ENCODE data around the gene CFAP73.

DNA sequence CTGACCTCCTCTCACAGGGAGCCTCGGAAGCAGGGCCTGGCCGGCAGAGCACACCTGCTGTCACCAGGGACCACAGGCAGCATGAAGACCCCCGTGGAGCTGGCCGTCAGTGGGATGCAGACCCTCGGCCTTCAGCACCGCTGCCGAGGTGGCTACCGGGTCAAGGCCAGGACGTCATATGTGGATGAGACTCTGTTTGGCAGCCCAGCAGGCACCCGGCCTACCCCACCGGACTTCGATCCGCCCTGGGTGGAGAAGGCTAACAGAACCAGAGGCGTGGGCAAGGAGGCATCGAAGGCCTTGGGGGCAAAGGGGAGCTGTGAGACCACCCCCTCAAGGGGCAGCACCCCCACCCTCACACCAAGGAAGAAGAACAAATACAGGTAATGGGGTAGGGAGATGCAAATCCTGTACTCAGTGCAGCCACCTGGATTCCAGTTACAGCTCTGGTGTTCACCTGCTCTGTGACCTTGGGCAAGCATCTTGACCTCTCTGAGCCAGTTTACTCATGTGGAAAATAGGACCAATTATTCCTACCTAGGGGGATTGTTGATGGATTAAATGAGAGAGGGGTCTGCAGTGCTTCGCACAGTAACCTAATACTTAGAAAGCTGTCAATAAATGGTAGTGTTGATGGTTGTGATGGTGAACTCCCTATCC is 37.3 kb downstream of the CFAP73 start:
- TF ChIP-seq, protein P1, sequence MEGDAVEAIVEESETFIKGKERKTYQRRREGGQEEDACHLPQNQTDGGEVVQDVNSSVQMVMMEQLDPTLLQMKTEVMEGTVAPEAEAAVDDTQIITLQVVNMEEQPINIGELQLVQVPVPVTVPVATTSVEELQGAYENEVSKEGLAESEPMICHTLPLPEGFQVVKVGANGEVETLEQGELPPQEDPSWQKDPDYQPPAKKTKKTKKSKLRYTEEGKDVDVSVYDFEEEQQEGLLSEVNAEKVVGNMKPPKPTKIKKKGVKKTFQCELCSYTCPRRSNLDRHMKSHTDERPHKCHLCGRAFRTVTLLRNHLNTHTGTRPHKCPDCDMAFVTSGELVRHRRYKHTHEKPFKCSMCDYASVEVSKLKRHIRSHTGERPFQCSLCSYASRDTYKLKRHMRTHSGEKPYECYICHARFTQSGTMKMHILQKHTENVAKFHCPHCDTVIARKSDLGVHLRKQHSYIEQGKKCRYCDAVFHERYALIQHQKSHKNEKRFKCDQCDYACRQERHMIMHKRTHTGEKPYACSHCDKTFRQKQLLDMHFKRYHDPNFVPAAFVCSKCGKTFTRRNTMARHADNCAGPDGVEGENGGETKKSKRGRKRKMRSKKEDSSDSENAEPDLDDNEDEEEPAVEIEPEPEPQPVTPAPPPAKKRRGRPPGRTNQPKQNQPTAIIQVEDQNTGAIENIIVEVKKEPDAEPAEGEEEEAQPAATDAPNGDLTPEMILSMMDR (IDR thresholded peaks at IDR 0.05; ENCODE audit: poor library complexity, severe bottlenecking) = no peak
- TF ChIP-seq EZH2 (IDR thresholded peaks at IDR 0.05; ENCODE audit: borderline replicate concordance, insufficient read depth, low read length, poor library complexity, severe bottlenecking) (no peak), RAD21 (conservative IDR thresholded peaks at IDR 0.05) (no peak), POLR2AphosphoS5 (IDR thresholded peaks at IDR 0.05) (no peak), SMC3 (conservative IDR thresholded peaks at IDR 0.05; ENCODE audit: poor library complexity) (no peak), TAF1 (IDR thresholded peaks at IDR 0.05; ENCODE audit: low read depth) (no peak), EP300 (conservative IDR thresholded peaks at IDR 0.05; ENCODE audit: poor library complexity, severe bottlenecking) (no peak)
- TF ChIP-seq, protein P2, sequence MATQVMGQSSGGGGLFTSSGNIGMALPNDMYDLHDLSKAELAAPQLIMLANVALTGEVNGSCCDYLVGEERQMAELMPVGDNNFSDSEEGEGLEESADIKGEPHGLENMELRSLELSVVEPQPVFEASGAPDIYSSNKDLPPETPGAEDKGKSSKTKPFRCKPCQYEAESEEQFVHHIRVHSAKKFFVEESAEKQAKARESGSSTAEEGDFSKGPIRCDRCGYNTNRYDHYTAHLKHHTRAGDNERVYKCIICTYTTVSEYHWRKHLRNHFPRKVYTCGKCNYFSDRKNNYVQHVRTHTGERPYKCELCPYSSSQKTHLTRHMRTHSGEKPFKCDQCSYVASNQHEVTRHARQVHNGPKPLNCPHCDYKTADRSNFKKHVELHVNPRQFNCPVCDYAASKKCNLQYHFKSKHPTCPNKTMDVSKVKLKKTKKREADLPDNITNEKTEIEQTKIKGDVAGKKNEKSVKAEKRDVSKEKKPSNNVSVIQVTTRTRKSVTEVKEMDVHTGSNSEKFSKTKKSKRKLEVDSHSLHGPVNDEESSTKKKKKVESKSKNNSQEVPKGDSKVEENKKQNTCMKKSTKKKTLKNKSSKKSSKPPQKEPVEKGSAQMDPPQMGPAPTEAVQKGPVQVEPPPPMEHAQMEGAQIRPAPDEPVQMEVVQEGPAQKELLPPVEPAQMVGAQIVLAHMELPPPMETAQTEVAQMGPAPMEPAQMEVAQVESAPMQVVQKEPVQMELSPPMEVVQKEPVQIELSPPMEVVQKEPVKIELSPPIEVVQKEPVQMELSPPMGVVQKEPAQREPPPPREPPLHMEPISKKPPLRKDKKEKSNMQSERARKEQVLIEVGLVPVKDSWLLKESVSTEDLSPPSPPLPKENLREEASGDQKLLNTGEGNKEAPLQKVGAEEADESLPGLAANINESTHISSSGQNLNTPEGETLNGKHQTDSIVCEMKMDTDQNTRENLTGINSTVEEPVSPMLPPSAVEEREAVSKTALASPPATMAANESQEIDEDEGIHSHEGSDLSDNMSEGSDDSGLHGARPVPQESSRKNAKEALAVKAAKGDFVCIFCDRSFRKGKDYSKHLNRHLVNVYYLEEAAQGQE (IDR thresholded peaks at IDR 0.05; ENCODE audit: borderline replicate concordance) = no peak

All from neural cell (in vitro differentiated cells).